Fibroblast of villous mesenchyme (primary cell): Measurements from ENCODE around the gene SIK3. TPM values are rescaled to one million over a fixed set of nuclear protein-coding genes. Genes with fewer than 3 reads are reported as not detected.
"Not testable (repeated sequence)": the region's sequence is repeated elsewhere in the genome, so short reads cannot be mapped to it uniquely, and the experiment has no call there.

Experiments used
- DNase-seq: peaks from one replicate; pipeline ENCODE4 v3.0.0-alpha.2; 2010; ENCODE audit warnings: low read depth
- H3K4me3 ChIP-seq: 2 replicates; pipeline ENCODE4 v1.5.1; 2011; ENCODE audit warnings: low read depth, mild to moderate bottlenecking, low read length
- CTCF ChIP-seq: IDR thresholded peaks from 2 replicates; pipeline ENCODE4 v1.5.1; 2012; ENCODE audit warnings: low read depth, mild to moderate bottlenecking, low read length; ENCODE audit not compliant: insufficient read depth
- total RNA-seq: library from RNA; depleted of rRNA; stranded (reverse); fragments of >200 nt; gene quantifications from 2 replicates; pipeline ENCODE4 v1.2.3, GENCODE V29; 2012

Gene SIK3
- total RNA-seq, 1 donor, result 14.2 TPM

- H3K4me3 ChIP-seq, result no peak overlapping the region
- DNase-seq, result no peak
- TF ChIP-seq CTCF, result no peak
Observed at GRCh38 chr11:116807601-116808261, 290.5 kb downstream of the SIK3 start.

DNA sequence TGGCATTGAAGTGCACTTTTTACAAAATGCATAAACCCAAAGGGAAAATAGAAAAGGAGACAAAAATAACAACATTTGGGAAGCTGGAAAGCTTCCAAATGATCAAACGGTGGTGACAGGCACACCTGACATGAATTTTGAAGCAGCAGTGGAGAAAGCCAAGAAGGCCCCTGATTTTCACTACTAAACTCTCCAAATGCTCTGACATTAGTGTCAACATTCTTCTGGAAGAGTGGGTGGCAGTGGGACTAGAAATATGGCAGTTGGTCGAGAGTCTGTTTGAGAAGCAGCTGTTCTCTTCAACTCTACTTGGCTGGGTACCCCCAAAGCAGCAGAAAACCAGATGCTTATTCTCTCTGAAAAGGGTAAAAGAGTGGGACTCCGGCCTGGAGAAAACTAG is 294.2 kb downstream of the SIK3 start:
- no peak for TF ChIP-seq CTCF
- no peak overlapping the region for H3K4me3 ChIP-seq
- no peak for DNase-seq

- not testable (repeated sequence) for DNase-seq, H3K4me3 ChIP-seq
Observed at GRCh38 chr11:116801662-116802061, 296.6 kb downstream of the SIK3 start.

- TF ChIP-seq CTCF, result no peak
- no peak for DNase-seq
- no peak overlapping the region for H3K4me3 ChIP-seq
Observed at GRCh38 chr11:116800610-116801009, 297.6 kb downstream of the SIK3 start.

- no peak for TF ChIP-seq CTCF
- no peak overlapping the region for H3K4me3 ChIP-seq
- no peak for DNase-seq
Observed at GRCh38 chr11:116798368-116798767, 299.9 kb downstream of the SIK3 start.

DNA sequence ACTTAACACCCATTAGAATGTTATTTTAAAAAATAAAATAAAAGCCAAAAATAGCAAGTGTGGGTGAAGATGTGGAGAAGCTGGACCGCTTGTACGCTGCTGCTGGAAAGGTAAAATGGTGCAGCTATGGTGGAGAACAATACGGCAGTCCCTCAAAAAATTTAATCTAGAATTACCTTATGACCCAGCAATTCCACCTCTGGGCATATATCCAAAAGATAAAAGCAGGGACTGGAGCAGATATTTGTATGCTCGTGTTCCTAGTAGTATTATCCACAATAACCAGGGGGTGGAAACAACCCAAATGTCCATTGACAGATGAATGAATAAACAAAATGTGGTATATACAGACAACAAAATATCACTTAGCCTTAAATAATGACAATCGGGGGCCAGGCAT is 300.4 kb downstream of the SIK3 start:
- no peak for TF ChIP-seq CTCF
- no peak for DNase-seq
- H3K4me3 ChIP-seq, result no peak overlapping the region

DNA sequence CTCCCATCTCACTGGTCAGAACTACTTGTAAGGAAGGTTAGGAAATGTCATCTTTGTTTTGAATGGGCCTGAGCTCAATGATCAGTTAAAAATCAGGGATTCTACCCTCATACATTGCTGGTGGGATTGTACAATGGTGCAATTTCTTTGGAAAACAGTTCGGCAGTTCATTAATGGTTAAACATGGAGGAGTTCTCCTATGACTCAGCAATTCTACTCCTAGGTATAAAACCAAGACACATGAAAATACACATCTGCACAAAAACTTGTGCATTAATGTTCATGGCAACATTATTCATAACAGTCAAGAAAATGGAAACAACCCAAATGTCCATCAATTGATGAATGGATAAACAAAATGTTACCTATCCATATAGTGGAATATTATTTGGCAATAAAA is 301.7 kb downstream of the SIK3 start:
- no peak overlapping the region for H3K4me3 ChIP-seq
- DNase-seq, result no peak
- no peak for TF ChIP-seq CTCF
